Duodenal mucosa (tissue), 2 donors: ENCODE measurements around the gene MPZL3.

Source experiments
- H3K27ac ChIP-seq: one replicate; pipeline ENCODE4 v1.7.0; 2013; ENCODE audit warnings: low read depth, low read length
- H3K27me3 ChIP-seq, 2 donors: one replicate each; pipeline ENCODE4 v1.7.0; 2013; ENCODE audit warnings: low read length in 2 of 2, control low read depth in 1 of 2; ENCODE audit not compliant: insufficient read depth in 2 of 2, control insufficient read depth in 1 of 2
- H3K36me3 ChIP-seq, 2 donors: one replicate each; pipeline ENCODE4 v1.7.0; 2013; ENCODE audit warnings: low read length in 2 of 2, control low read depth in 1 of 2; ENCODE audit not compliant: insufficient read depth in 2 of 2, control insufficient read depth in 1 of 2
- H3K4me1 ChIP-seq, 2 donors: one replicate each; pipeline ENCODE4 v1.7.0; 2013; ENCODE audit warnings: low read length in 2 of 2, control low read depth in 1 of 2; ENCODE audit not compliant: insufficient read depth in 2 of 2, control insufficient read depth in 1 of 2
- H3K4me3 ChIP-seq, 2 donors: one replicate each; pipeline ENCODE4 v1.7.0; 2013; ENCODE audit warnings: low read length in 2 of 2, low read depth in 1 of 2
- H3K9ac ChIP-seq, 2 donors: one replicate each; pipeline ENCODE4 v1.7.0; 2013; ENCODE audit warnings: low read length in 2 of 2, low read depth in 1 of 2
- H3K9me3 ChIP-seq, 2 donors: one replicate each; pipeline ENCODE4 v1.7.0; 2013; ENCODE audit warnings: low read length in 2 of 2, control low read depth in 1 of 2; ENCODE audit not compliant: control insufficient read depth in 1 of 2

The MPZL3 gene, protein sequence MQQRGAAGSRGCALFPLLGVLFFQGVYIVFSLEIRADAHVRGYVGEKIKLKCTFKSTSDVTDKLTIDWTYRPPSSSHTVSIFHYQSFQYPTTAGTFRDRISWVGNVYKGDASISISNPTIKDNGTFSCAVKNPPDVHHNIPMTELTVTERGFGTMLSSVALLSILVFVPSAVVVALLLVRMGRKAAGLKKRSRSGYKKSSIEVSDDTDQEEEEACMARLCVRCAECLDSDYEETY

DNA sequence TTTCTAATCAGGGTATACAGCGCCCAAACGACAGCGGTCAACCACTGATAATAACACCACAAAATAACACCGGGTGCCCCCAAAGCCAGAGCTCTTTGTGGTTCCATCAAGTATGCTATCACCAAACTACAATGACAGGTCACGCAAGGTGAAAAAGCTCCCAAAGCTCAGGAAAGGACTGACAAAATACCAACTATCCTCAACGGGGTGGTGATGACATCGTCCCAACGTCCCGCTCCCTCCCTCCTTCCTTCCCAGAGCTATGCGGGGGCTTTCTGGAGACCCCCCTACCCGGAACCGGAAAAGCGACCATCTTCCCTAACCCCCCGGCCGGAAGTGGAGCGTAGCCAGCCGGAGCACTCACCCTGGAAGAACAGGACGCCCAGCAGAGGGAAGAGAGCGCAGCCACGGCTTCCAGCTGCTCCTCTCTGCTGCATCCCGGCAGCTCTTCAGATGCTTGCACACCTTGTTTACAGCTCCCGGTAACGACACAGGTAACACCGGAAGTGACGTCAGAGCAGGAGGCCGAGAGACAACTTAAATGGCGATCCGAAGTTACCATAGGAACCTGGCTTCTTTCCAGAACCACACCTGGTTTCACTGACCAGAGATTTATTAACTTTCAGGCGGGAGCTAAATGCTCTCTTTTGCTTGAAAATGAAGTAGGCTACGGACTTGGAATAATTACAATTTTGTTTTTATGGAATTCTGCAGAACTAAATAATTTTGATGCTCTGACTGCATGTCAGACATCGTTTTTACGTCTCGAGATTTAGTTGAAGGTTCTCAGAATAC is at the start of gene MPZL3:
Gene MPZL3, minus strand, starts transcription at position 508 of the 795 bp plus-strand sequence. Its CDS starts 71 bp downstream, at position 437.
- peaks cover 0 to 2% of the 10 kb centered on the region in 2 donors for H3K36me3 ChIP-seq
- H3K9ac ChIP-seq, result peak within 1 kb of the TSS; percentile 65 to 79
- no peaks in the 10 kb centered on the region for H3K27me3 ChIP-seq
- H3K4me1 ChIP-seq, result peaks cover 10 to 13% of the 10 kb centered on the region in 2 donors
- no peaks in the 10 kb centered on the region for H3K9me3 ChIP-seq
- H3K4me3 ChIP-seq, result peak within 1 kb of the TSS; percentile 85 to 88
- H3K27ac ChIP-seq, result peak within 1 kb of the TSS; percentile 78

DNA sequence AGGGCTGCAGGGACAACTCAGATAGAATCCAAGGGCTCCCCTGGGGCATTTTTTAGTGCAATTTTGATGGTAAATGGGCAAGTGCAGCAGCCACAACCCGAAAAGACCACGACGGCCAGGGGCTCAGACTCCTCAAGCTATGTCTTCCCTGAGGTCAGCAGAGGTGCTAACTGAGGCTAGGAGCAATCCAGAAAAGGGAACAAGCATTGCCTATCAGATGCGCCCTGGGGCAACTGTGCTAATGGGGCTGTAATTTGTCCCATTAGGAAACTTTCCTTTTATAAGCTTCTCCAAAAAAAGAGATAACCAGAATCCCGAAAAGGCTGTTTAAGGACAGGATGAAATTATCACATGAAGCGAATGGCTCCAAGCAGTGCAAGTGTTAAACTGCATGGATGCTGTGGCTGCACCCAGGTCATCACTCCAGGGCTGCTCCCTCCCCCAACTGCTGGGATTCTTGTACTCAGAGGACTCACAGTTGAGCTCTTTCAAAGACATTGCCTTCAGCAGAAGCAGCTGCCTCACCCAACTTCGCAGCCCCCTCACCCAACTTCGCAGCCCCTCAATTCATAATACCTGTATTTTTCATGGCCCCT is 49.5 kb upstream of the MPZL3 start:
- H3K4me1 ChIP-seq, result no peaks in the 10 kb centered on the region
- H3K9me3 ChIP-seq, result no peaks in the 10 kb centered on the region
- no peaks in the 10 kb centered on the region for H3K27me3 ChIP-seq
- H3K4me3 ChIP-seq, result no peak overlapping the region
- H3K27ac ChIP-seq, result no peak overlapping the region
- H3K9ac ChIP-seq, result no peak overlapping the region
- H3K36me3 ChIP-seq, result no peaks in the 10 kb centered on the region

DNA sequence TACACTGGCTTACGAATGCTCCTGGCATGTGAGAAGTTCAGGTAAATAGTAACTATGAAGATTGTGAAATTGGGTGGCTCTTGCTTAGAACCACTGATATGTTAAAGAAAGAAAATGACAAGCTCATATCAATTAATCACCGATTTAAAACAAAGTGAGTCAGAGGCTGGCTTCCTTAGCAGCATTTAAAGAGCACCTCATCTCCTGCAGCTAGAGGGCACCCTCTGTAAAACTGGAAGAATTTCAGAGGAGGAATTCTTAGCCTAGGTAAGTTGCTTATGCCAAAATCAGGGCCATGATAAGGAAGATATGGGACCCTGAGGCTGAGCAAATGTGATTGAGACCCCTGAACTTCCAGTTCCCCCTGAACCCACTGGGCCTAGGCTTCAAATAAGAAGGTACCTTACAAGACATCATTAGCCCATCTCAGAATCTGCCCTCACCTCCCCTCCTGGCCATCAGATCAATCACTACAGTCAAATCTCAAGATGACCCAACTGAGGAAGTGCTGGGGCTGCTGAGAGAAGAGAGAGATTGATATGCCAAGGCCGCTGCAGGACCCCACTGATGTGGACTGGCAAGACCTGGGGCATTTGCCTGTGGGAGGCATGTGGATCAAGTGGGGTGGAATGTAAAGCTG is 43.8 kb upstream of the MPZL3 start:
- H3K9me3 ChIP-seq, result no peaks in the 10 kb centered on the region
- no peak overlapping the region for H3K4me3 ChIP-seq
- H3K4me1 ChIP-seq, result peaks cover 2 to 3% of the 10 kb centered on the region in 2 donors
- no peak overlapping the region for H3K27ac ChIP-seq
- H3K36me3 ChIP-seq, result no peaks in the 10 kb centered on the region
- H3K9ac ChIP-seq, result no peak overlapping the region
- no peaks in the 10 kb centered on the region for H3K27me3 ChIP-seq

DNA sequence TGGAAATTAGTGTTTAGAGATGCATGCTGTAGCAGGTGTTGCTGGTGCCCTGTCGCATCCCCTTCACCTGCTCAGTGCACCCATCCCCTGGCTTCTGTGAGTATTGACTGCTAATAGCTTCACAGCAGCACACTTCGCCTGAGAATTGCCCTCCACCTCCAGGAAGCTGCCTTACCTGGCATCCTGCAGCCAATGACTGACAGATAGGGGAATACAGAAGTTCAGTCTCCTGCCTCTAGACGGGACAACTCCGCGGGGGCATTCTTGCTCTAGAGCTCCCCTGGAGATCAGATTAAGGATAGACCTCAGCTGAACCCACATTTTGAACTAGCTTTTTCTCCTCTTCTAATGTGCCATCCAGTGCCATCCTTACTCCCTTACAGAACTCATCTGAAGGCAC is 43.0 kb upstream of the MPZL3 start:
- H3K9me3 ChIP-seq, result no peaks in the 10 kb centered on the region
- peaks cover 3 to 6% of the 10 kb centered on the region in 2 donors for H3K4me1 ChIP-seq
- no peaks in the 10 kb centered on the region for H3K27me3 ChIP-seq
- H3K9ac ChIP-seq, result no peak overlapping the region
- no peaks in the 10 kb centered on the region for H3K36me3 ChIP-seq
- H3K27ac ChIP-seq, result no peak overlapping the region
- no peak overlapping the region for H3K4me3 ChIP-seq

DNA sequence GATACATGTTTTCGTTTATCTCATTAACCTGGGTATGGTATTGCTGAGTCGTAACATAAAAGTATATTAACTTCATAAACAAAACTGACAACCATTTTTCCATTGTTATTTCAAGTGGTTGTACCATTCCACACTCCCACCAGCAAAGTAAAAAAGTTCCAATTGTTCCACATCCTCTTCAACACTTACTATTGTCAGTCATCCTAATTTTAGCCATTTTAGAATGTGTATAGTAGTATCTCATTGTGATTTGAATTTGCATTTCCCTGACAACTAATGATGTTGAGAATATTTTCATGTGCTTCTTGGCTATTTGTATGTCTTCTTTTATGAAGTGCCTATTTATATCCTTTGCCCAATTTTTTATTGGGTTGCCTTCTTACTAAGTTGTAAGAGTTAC is 41.9 kb upstream of the MPZL3 start:
- Histone ChIP-seq H3K9ac (no peak overlapping the region), H3K4me1 (peaks cover 3 to 6% of the 10 kb centered on the region in 2 donors), H3K9me3 (no peaks in the 10 kb centered on the region), H3K36me3 (no peaks in the 10 kb centered on the region), H3K4me3 (no peak overlapping the region), H3K27ac (no peak overlapping the region), H3K27me3 (no peaks in the 10 kb centered on the region)

DNA sequence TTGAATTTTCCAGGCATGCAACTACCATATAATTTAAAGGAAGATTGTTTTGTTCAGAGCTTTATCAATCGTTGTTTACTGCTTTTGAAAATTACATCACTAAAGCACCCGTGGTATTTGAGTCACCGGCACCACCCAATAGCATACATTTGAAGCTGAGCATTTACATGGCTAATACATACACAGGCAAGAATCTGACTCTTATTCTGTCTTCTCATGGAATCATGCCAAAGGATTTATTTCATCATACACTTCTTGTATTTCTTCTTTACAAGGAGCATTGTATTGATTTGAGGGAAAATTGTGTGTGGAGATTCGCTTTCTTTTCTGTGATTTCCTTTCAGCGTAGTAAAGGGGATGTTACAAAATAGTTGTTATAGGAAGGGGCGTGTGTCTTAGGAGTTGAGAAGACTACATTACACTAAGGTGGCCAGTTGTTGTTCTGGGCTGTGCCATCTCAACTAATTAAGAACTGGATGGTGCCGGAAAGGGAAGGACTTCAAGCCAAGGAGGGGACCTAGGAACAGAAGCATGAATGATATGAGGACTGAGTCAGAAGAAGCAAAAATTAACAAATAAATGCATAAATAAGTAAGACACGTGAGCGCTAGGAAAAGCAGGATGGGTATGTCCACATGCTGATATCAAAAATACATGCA is 39.4 kb upstream of the MPZL3 start:
- Histone ChIP-seq H3K36me3 (no peaks in the 10 kb centered on the region), H3K9me3 (no peaks in the 10 kb centered on the region), H3K27ac (no peak overlapping the region), H3K9ac (no peak overlapping the region), H3K4me1 (peaks cover 6% of the 10 kb centered on the region in 2 donors), H3K4me3 (no peak overlapping the region), H3K27me3 (no peaks in the 10 kb centered on the region)

DNA sequence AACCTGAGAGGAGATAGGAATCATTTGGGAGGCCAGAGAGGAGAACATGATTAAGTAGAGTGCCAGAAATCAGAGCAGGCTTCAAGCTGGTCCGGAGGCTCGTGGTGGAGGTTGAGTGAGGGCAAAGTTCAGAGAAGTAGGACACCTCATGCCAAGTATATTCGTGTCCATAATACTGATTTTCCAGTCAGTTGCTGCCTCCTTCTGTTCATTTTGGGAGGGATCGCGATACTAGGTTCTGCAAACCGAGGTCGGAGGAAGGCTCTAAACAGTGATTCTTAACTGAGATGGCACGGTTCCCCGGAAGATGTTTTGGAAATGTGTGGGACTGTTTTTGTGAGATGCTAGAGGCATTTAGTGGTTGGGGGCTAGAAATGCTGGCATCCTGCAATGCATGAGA is 38.8 kb upstream of the MPZL3 start:
- no peak overlapping the region for H3K27ac ChIP-seq
- no peaks in the 10 kb centered on the region for H3K9me3 ChIP-seq
- no peak overlapping the region for H3K9ac ChIP-seq
- H3K36me3 ChIP-seq, result no peaks in the 10 kb centered on the region
- peaks cover 6% of the 10 kb centered on the region in 2 donors for H3K4me1 ChIP-seq
- H3K27me3 ChIP-seq, result no peaks in the 10 kb centered on the region
- no peak overlapping the region for H3K4me3 ChIP-seq

DNA sequence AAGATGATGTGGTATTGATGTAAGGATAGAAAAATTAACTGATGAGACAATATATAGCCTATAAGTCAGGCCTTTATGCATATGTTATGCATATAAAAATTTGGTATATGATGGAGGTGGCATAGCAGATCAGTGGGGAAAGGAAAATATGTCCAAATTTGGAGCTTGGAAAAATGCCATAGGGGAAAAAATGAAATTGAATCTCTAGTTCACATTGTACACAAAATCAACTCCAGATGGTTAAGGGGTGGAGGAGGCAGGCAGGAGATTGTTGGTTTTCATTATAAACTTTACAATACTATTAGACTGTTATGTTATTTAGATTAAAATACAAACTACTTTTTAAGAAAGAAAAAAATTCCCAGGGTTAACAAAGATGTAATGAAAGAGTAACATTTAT is 37.2 kb upstream of the MPZL3 start:
- Histone ChIP-seq H3K27ac (no peak overlapping the region), H3K9ac (no peak overlapping the region), H3K36me3 (no peaks in the 10 kb centered on the region), H3K4me1 (peaks cover 6% of the 10 kb centered on the region in 2 donors), H3K4me3 (no peak overlapping the region), H3K9me3 (no peaks in the 10 kb centered on the region), H3K27me3 (no peaks in the 10 kb centered on the region)

DNA sequence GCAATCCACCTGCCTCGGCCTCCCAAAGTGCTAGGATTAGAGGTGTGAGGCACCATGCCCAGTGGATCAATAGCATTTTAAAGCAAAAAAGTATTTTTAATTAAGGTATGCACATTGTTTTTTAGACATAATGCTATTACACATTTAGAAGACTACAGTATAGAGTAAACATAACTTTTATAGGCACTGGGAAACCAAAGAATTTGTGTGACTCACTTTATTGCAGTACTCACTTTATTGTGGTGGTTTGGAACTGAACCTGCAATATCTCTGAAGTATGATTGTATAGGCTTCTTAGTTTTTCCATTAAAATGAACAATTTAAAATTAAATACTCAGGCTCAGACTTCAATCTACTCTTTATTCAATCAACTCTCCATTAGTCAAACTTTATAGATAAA is 34.8 kb upstream of the MPZL3 start:
- H3K27me3 ChIP-seq, result no peaks in the 10 kb centered on the region
- H3K36me3 ChIP-seq, result no peaks in the 10 kb centered on the region
- no peak overlapping the region for H3K9ac ChIP-seq
- no peaks in the 10 kb centered on the region for H3K9me3 ChIP-seq
- H3K4me1 ChIP-seq, result peaks cover 6 to 14% of the 10 kb centered on the region in 2 donors
- H3K4me3 ChIP-seq, result no peak overlapping the region
- H3K27ac ChIP-seq, result no peak overlapping the region
